ENCODE data around the gene NLRP3.
"Not testable (repeated sequence)": the region's sequence is repeated elsewhere in the genome, so short reads cannot be mapped to it uniquely, and the experiment has no call there.

NLRP3 gene

DNA sequence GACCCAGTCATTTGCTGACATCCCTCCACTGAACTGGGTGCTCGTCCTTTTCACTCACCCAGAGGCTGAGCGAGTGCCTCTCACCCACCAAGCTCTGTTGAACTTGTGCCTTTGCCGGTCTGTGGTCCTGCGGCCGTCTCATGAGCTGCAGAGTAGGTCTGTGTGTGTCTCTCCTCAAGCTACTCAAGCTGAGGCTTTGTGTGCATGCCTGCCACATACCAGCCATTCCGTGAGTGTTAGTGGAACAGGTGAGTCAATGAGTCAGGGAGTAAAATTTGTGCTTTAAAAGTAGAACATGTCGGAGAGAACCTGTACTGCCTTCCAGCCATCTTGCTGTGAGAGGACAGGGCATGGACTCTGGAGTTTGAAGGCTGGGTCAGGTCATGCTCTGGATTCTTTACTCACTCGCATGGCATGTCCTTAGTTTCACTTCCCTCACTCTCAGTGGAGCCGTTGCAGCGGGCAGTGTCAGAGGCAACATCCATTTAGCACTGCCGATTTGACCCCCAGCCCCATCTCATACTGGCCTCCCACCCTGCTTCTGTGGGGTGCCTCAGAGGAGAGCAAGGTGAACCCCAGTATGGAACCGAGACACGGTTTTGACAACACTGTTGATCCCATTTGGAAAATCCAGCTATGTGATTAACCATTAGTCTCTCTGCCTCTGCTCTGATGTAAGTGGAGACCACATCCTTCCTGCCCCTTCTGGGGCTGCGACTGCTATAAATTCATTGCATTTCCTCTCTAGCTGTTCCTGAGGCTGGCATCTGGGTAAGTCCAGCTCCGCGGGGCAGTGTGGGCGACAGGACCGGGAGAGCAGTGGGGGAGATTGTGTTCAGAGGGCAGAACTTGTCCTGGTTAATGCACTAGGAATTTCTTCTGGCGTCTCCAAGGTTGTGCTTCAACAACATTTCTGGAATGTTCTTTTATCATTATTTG, at the start of gene NLRP3:
TSS of gene NLRP3 (plus strand) at position 751 of the 939 bp plus-strand sequence. CDS start 2,628 bp downstream, outside the sequence.
- no peak for DNase-seq (ENCODE audit: low spot score)

- not testable (repeated sequence) for DNase-seq (ENCODE audit: low spot score)
Measured at GRCh38 chr1:247366345-247366744, 49.6 kb upstream of the NLRP3 start.

- no peak for DNase-seq (ENCODE audit: low spot score)
Measured at GRCh38 chr1:247366926-247367645, 48.9 kb upstream of the NLRP3 start.

DNA sequence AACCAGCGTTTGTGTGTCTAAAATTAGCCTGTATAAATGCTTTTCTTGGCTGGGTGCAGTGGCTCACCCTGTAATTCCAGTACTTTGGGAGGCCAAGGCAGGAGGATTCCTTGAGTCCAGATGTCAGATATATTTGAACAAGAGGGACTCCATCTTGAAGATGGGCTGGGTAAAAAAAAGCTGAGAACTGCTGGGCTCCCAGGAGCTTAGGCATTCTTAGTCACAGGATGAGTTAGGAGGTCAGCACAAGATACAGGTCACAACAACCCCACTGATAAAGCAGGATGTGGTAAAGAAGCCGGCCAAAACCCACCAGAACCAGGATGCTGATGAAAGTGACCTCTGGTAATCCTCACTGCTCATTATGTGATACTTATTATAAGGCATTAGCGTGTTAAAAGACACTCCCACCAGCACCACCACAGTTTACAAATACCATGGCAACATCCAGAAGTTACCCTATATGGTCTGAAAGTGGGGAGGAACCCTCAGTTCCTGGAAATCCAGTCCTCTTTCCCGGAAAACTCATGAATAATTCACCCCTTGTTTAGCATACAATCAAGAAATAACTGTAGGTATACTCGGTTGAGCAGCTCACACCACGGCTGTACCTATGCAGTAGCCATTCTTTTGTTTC, 48.1 kb upstream of the NLRP3 start:
- DNase-seq (ENCODE audit: low spot score) = no peak

DNA sequence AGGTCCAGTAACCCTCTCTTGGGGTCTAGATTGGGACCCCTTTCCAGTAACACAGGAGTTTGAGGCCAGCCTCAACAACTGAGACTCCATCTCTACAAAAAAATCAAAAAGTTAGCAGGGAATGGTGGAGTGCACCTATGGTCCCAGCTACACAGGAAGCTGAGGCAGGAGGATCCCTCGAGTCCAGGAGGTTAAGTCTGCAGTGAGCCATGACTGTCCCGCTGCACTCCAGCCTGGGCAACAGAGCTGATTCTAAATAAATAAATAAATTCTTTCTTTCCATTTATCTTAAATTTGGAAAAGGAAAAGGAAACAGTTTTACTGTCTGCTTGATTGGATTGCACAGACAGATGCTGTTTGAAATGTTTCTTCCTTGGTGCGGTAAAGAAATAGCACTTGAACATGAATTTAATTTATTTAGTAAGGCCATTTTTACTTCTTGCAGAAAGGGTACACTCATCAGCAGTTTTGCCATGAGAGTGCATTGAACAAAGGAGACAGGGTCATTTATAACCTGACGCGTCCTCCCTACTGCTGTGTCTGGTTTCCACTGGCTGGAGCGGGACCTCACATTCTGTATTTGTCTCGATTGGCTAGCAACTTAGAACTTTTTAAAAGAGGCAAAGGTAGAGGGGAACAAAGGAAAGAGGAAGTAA, 47.4 kb upstream of the NLRP3 start:
- no peak for DNase-seq (ENCODE audit: low spot score)

GRCh38 chr1:247370786-247371732, 44.9 kb upstream of the NLRP3 start:
- DNase-seq (ENCODE audit: low spot score) = no peak

GRCh38 chr1:247371801-247372259, 44.1 kb upstream of the NLRP3 start:
- DNase-seq (ENCODE audit: low spot score) = no peak

DNA sequence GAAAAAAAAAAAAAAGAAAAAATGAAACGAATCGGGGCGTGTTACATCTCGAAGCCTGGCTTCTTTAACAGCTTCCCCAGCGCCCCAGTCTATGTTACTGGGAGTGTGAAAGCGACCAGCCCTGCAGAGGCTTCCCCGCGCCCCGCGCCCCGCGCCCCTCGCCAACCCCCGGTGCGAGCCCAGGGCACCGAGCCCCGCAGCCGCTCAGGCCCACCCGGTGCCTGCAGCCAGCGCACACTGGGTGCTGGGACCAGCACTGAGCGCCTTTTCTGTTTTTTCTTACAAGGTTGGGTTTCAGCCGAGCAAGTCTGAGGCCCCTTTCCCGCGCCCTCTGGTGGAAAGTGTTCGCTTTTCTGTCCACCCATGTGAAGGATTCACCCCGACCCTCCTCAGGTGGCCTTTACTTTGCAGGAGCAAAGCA, 42.2 kb upstream of the NLRP3 start:
- peak; percentile 36 for DNase-seq (ENCODE audit: low spot score)

GRCh38 chr1:247374651-247375334, 41.2 kb upstream of the NLRP3 start:
- DNase-seq (ENCODE audit: low spot score) = not testable (repeated sequence)

- DNase-seq (ENCODE audit: low spot score) = no peak
Measured at GRCh38 chr1:247375747-247376146, 40.2 kb upstream of the NLRP3 start.

DNA sequence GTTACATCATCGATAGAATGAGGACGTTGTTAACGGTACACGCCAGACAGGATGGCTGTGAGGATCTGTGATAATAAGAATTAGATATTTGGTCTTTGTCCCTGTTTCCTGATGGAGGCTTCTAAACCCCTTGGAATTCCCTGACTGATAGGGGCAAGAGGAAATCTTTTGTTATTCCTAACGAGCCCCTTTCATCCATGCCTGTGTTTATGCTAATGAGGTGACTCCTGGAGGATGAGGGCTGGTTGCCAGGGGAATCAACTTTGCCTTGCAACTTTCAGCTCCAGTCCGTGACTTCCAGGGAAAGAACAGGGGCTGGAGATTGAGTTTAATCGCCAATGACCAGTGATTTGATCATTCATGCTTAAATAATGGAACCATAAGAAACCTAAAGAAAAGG, 39.3 kb upstream of the NLRP3 start:
- DNase-seq (ENCODE audit: low spot score) = no peak

GRCh38 chr1:247377656-247378055, 38.3 kb upstream of the NLRP3 start:
- not testable (repeated sequence) for DNase-seq (ENCODE audit: low spot score)

GRCh38 chr1:247378334-247379073, 37.5 kb upstream of the NLRP3 start:
- no peak for DNase-seq (ENCODE audit: low spot score)

DNA sequence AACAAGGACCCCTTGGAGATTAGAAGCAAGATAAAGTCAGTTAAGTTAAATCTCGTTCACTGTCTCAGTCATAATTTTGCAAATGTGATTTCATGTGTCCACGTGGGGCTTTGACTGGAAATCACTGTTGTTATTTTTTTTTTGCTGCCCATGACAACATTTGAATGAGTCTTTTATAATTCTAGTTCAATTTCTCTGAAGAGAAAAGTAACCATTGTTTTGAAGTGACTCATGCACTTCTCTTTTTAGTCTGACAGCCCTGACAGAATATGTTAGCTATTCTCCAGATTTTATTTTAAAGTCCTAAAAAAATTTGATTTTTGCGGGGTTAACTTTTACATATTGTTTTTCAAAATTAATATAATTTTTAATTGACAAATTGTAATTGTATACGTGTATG, 30.7 kb upstream of the NLRP3 start:
- DNase-seq (ENCODE audit: low spot score) = no peak

DNA sequence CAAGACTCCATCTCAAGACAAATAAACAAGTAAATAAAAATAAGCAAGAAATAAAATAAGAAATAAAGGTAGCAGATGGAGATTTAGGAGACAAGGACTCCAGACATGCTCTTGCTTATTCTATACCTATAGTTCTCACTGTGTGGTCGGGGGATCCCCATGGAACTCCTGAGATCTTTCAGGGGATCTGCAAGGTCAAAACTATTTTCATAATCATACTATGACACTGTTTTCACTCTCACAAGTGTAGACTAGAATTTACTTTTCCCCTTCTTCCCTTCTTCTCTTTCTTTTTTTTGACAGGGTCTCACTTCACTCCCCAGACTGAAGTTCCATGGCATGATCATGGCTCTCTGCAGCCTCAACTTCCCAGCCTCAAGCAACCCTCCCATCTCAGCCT, 29.8 kb upstream of the NLRP3 start:
- DNase-seq (ENCODE audit: low spot score) = no peak

GRCh38 chr1:247386687-247387086, 29.3 kb upstream of the NLRP3 start:
- no peak for DNase-seq (ENCODE audit: low spot score)

DNA sequence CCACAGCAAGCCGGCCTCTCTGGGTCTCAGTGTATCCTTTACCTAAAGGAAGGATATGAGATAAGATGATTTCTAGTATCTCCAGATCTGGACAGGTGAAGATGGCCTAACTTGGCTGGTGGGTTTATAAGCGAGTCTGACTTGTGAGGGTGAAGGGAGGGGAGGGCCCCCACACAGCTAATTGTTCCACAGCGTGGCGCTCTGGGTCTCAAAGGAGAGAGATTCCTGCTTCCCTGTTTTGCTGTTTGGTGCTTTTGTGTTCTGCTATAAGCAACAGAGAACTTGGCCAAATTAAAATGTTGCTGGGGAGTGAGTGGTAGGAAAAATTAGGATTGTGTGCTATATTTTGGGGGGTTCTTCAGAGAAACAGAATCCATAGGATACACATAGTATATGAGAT, 28.9 kb upstream of the NLRP3 start:
- DNase-seq (ENCODE audit: low spot score) = no peak

DNA sequence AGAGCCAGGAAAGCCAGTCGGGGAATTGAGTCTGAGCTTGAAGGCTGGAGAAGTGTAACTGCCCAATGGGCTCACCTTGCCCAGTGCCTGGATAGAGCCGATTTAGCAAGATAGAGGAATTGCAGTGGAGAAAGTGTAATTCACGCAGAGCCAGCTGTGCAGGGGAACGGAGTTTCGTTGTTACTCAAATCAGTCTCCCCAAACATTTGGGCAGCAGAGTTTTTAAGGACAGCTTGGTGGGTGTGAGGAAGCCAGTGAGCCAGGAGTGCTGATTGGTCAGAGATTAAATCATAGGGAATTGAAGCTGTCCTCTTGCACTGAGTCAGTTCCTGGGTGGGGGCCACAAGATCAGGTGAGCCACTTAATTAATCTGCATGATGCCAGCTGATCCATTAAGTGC, 28.4 kb upstream of the NLRP3 start:
- DNase-seq (ENCODE audit: low spot score) = no peak

DNA sequence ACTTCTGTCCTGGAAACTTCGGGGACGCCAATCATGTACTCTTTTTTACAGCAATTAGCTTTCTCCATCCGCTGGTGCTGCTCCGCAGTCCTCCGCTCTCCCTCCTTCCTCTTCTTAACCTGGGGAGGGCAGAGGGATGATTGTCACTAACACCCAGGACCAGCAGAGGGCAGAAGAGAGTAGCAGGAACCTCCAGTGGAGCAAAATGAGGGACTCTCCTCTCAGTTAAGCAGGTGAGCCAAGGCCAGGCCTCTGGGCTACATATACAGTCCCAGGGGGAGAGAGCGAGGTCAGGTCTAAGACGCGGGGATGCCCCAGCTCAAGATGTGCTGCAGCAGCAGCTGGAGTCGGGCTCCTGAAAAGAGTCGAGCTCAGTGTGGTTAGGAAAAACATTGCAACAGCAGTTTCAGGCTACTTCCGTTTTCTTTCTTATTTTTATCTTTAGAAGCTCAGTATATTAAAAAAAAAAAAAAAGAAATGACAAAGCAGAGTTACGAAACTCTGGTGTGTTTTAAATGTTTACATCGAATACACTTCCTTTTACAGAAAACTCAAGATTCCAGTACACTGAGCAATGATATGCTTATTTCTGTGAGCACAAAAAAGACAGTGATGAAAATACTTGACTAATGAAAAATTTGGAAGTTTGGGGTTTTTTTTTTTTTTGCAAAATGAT, 25.7 kb upstream of the NLRP3 start:
- DNase-seq (ENCODE audit: low spot score) = peak; percentile 75

Data from hematopoietic multipotent progenitor cell treated with erythropoietin and hydrocortisone succinate and interleukin-3 and kit ligand, for 15 days (in vitro differentiated cells).